ENCODE data around the gene AMPH. TPM values are rescaled to one million over a fixed set of nuclear protein-coding genes. Genes with fewer than 3 reads are reported as not detected.

AMPH gene
- total RNA-seq, 4 donors from 2014 or later: 2.2 to 6.6 (median 5.9) TPM; not detected in 1

DNA sequence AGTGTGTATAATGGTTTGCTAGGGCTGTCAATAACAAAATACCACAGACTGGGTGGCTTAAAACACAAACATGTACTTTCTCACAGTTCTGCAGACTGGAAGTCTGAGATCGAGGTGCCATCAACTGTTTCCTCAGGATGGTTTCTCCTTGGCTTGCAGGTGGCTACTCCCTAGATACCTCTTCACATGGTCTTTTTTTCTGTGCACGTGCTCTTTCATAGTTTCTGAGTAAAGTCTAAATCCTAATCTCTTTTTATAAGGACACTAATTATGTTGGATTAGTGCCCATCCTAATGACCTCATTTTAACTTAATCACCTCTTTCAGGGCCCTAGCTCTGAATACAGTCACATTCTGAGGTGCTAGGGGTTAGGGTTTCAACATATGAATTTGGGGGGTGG is 65.9 kb downstream of the AMPH start:
- no peak for TF ChIP-seq POLR2A (IDR thresholded peaks at IDR 0.05)
- TF ChIP-seq POLR2AphosphoS5 (IDR thresholded peaks at IDR 0.05): no peak
- no peak for TF ChIP-seq EP300 (IDR thresholded peaks at IDR 0.05; ENCODE audit: low read depth)
- TF ChIP-seq, protein P1, sequence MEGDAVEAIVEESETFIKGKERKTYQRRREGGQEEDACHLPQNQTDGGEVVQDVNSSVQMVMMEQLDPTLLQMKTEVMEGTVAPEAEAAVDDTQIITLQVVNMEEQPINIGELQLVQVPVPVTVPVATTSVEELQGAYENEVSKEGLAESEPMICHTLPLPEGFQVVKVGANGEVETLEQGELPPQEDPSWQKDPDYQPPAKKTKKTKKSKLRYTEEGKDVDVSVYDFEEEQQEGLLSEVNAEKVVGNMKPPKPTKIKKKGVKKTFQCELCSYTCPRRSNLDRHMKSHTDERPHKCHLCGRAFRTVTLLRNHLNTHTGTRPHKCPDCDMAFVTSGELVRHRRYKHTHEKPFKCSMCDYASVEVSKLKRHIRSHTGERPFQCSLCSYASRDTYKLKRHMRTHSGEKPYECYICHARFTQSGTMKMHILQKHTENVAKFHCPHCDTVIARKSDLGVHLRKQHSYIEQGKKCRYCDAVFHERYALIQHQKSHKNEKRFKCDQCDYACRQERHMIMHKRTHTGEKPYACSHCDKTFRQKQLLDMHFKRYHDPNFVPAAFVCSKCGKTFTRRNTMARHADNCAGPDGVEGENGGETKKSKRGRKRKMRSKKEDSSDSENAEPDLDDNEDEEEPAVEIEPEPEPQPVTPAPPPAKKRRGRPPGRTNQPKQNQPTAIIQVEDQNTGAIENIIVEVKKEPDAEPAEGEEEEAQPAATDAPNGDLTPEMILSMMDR (IDR thresholded peaks at IDR 0.05): no peak
- 63 to 67% methylated on average over 1 to 2 of the region's 2 CpGs for WGBS, 2 donors (ENCODE audit: low coverage in 1 of 2)
- H3K4me3 ChIP-seq: no peak overlapping the region
- no peaks in the 10 kb centered on the region for H3K4me1 ChIP-seq
- in situ Hi-C loops (cut with MboI; ENCODE audit: low pct_ligation_motif_present in 1 of 4, low pct_unique_long_range_greater_than_20kb in 1 of 4, low sequenced_read_pairs in 3 of 4): no loop called here
- no peak for DNase-seq
- H3K27ac ChIP-seq: no peak overlapping the region
- no peaks in the 10 kb centered on the region for H3K36me3 ChIP-seq
- H3K9me3 ChIP-seq: no peaks in the 10 kb centered on the region
- intact Hi-C loops (cut with DNase I; ENCODE audit: low total_unique reads): no loop called here
- no peaks in the 10 kb centered on the region for H3K27me3 ChIP-seq

DNA sequence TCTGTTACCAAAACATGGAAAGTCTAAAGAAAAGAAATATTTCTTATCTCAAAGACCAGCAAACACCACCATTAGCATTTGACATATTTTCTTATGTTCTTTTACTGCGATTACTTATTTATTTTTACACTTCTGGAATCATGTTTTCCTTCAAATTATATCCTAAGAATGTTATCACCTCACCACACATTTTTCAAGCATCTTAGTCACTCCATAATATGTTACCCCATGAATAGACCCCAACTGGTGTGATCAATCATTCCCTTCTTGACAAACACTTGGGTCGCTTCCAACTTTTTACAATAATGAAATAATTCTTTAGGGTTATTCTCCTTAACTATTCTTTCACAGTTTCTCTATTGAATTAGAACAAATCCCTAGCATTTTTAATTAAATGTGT is 67.4 kb downstream of the AMPH start:
- TF ChIP-seq POLR2A (IDR thresholded peaks at IDR 0.05) (no peak), EP300 (IDR thresholded peaks at IDR 0.05; ENCODE audit: low read depth) (no peak), POLR2AphosphoS5 (IDR thresholded peaks at IDR 0.05) (no peak)
- TF ChIP-seq, protein P1 (IDR thresholded peaks at IDR 0.05): no peak
- intact Hi-C loops (cut with DNase I; ENCODE audit: low total_unique reads) (no loop called here), in situ Hi-C loops (cut with MboI; ENCODE audit: low pct_ligation_motif_present in 1 of 4, low pct_unique_long_range_greater_than_20kb in 1 of 4, low sequenced_read_pairs in 3 of 4) (no loop called here)
- Histone ChIP-seq H3K36me3 (no peaks in the 10 kb centered on the region), H3K4me3 (no peak overlapping the region), H3K4me1 (no peaks in the 10 kb centered on the region), H3K27me3 (no peaks in the 10 kb centered on the region), H3K9me3 (no peaks in the 10 kb centered on the region), H3K27ac (no peak overlapping the region)
- DNase-seq: no peak
- WGBS, 2 donors (ENCODE audit: low coverage in 1 of 2): 79 to 89% methylated on average over 2 of the region's 2 CpGs

DNA sequence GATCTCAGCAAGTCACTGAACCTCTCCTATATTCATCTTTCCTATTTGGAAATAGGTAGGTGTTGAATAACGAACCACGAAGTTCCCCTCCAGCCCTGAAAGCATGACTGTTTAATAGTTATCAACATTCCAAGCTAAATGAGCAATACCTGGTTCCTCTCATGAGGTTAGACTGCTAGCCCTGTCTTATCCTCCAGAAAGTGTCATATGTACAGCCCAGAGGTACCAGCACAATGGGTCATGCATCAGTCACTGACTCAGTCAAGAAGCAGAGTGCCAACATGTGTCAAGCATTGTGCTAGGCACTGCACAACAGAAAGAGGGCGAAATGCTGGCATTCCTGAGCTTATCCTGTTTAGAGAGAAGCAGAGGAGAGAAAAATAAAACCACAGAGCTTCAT is 70.0 kb downstream of the AMPH start:
- H3K9me3 ChIP-seq: no peaks in the 10 kb centered on the region
- no peak for DNase-seq
- TF ChIP-seq, protein P1 (IDR thresholded peaks at IDR 0.05): no peak
- H3K27me3 ChIP-seq: no peaks in the 10 kb centered on the region
- no peak overlapping the region for H3K4me3 ChIP-seq
- no peaks in the 10 kb centered on the region for H3K4me1 ChIP-seq
- WGBS, 2 donors (ENCODE audit: low coverage in 1 of 2): 75 to 93% methylated on average over 2 to 3 of the region's 3 CpGs
- no peak overlapping the region for H3K27ac ChIP-seq
- H3K36me3 ChIP-seq: no peaks in the 10 kb centered on the region
- in situ Hi-C loops (cut with MboI; ENCODE audit: low pct_ligation_motif_present in 1 of 4, low pct_unique_long_range_greater_than_20kb in 1 of 4, low sequenced_read_pairs in 3 of 4): no loop called here
- intact Hi-C loops (cut with DNase I; ENCODE audit: low total_unique reads): no loop called here

DNA sequence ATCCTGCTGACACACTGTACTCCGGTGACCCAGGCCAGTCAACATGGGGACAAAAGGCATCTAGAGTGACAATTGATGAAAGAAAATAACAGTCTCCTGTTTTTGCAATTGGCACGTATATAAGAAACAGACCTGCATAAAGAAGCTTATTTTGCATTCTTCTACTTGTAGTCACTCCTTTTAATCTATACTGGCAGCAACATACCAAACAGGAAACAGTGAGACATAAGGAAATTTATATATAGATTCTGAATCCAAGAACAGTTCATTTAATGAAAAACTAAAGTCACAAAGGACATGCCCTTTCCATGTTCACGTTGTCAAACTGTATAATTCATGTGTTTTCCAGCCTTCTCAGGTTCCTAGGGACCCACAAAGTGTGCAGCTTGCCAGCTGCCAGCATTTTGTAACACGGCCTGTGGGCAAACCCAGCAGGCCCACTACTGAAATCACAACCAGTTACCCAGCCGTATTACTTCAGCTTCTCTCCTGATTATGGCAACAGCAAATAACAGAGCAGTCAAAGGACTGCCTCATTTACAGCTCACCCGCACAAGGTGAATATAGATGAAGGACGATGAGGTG is 72.3 kb downstream of the AMPH start:
- TF ChIP-seq POLR2AphosphoS5 (IDR thresholded peaks at IDR 0.05) (no peak), POLR2A (IDR thresholded peaks at IDR 0.05) (no peak), EP300 (IDR thresholded peaks at IDR 0.05; ENCODE audit: low read depth) (no peak)
- TF ChIP-seq, protein P1 (IDR thresholded peaks at IDR 0.05): no peak
- H3K9me3 ChIP-seq: no peaks in the 10 kb centered on the region
- H3K27ac ChIP-seq: no peak overlapping the region
- H3K27me3 ChIP-seq: no peaks in the 10 kb centered on the region
- intact Hi-C loops (cut with DNase I; ENCODE audit: low total_unique reads) (no loop called here), in situ Hi-C loops (cut with MboI; ENCODE audit: low pct_ligation_motif_present in 1 of 4, low pct_unique_long_range_greater_than_20kb in 1 of 4, low sequenced_read_pairs in 3 of 4) (no loop called here)
- no peak overlapping the region for H3K4me3 ChIP-seq
- 71 to 81% methylated on average over 3 to 7 of the region's 7 CpGs for WGBS, 2 donors (ENCODE audit: low coverage in 1 of 2)
- no peaks in the 10 kb centered on the region for H3K36me3 ChIP-seq
- no peak for DNase-seq
- H3K4me1 ChIP-seq: no peaks in the 10 kb centered on the region

All from transverse colon (tissue), 4 donors.